DOHH2 (cell line): ENCODE results near the gene FGGY.

Experiments
- CTCF ChIP-seq: fragments of 200-600 bp; sonication (generic); IDR thresholded peaks from one replicate; pipeline ENCODE4 v1.5.1; 2014; ENCODE audit warnings: antibody characterized with exemption, mild to moderate bottlenecking, low read depth, low read length; ENCODE audit not compliant: poor library complexity, severe bottlenecking
- EZH2phosphoT487 ChIP-seq: fragments of 200-600 bp; sonication (generic); IDR thresholded peaks from 2 replicates; pipeline ENCODE4 v1.6.1; 2017; ENCODE audit warnings: borderline replicate concordance, mild to moderate bottlenecking, antibody characterized with exemption, low read length, moderate library complexity, mixed read lengths

GRCh38 chr1:59554011-59554663 is 257.2 kb downstream of the FGGY start:
- TF ChIP-seq CTCF = no peak
- TF ChIP-seq EZH2phosphoT487 = no peak
